Activated T-cell treated with anti-CD3 and anti-CD28 coated beads for 48 hours (primary cell): ENCODE measurements around the gene CEP170B.
A peak's percentile ranks its signal among the peaks of the same experiment; 100 is the strongest.
"Not testable (repeated sequence)": the region's sequence is repeated elsewhere in the genome, so short reads cannot be mapped to it uniquely, and the experiment has no call there.

Experiments
- DNase-seq: peaks from one replicate; pipeline ENCODE4 v3.0.0-alpha.2; 2020; ENCODE audit warnings: low read depth

CEP170B gene

DNA sequence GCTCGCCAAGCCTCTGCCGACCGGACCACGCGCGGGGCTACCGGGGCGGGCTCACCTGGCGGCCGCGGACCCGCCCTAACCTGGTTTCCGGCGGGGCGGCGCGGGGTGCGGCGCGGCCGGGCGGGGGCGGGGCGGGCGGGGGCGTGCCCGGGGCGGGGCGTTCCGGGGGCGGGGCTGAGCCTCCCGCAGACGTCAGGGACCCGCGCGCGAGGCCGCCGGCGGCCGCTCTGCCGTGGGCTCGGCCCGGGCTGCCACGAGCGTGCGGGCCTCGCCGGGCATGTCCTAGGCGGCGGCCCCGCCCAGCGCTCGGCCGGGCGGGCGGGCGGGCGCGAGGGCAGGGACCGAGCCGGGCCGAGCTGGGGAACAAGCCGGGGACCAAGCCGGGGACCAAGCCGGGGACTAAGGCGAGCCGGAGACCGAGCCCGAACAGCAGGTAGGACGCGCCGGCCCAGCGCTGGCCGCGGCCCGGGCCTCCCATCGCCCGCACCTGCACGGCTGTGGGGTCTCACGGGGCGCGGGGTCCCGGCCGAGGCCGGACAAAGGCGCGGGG is at the start of gene CEP170B:
Gene CEP170B, plus strand, starts transcription at position 188 of the 550 bp plus-strand sequence. CDS start 3,183 bp downstream, outside the sequence.
- peak; percentile 35 for DNase-seq

DNA sequence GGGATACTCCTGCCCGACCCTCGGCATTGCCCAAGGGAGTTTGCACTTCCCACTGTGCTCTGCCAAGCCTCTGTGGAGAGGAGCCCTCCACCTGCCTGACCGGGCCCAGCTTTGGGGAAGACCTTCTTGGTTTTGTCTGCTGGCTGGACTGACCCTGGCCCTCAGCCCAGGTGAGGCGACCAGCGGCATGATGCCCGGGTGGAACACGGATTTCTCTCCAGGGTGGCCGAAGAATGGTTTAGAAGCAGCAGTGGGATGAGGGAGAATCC is 48.5 kb upstream of the CEP170B start:
- no peak for DNase-seq

DNA sequence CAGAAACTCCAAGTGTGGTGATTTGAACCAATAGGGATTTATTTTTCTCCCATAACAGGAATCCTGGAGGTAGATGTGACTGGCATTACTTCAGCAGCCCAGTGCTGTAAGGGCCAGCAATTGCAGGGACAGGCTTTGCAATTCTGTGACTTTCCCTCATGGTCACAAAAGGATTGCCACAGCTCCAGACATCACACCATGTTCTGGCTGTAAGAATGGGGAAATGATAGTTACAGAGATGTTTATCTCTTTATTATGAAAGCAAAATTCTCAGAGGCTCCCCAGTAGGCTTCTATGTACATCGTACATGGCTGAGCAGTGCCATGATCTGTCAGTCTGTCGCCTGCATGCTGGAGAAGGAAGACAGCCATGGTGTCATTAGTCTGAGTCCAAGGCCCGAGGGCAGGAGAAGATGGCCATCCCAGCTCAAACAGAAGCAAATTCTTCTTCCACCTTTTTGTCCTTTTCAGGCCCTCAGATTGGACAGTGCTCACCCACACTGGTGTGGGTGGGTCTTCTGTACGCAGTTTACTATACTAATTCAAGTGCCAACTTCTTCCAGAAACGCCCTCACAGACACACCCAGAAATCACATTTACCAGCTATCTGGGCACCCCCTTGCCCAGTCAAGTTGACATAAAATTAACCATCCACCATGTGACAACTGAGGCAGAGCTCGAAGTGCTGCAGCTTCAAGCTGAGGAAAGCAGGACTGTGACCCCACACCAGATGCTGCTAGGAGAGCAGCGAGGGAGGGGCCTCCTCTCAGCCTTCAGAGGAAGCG is 46.9 kb upstream of the CEP170B start:
- no peak for DNase-seq

DNA sequence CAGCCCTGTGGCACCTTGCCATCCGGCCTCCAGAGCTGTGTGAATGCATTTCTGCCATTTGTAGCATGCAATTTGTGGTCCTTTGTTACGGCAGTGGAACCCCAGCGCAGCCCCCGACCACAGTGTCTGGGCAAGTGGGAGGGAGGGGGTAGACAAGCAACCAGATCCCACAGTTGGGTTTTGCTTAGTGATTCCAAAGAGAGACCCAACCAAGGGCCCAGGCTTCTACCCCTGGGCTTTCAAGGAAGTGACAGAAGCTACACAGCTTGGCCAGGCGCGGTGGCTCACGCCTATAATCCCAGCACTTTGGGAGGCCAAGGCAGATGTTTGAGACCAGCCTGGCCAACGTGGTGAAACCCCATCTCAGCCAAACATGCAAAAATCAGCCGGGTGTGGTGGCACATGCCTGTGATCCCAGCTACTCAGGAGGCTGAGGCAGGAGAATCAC is 46.3 kb upstream of the CEP170B start:
- no peak for DNase-seq

DNA sequence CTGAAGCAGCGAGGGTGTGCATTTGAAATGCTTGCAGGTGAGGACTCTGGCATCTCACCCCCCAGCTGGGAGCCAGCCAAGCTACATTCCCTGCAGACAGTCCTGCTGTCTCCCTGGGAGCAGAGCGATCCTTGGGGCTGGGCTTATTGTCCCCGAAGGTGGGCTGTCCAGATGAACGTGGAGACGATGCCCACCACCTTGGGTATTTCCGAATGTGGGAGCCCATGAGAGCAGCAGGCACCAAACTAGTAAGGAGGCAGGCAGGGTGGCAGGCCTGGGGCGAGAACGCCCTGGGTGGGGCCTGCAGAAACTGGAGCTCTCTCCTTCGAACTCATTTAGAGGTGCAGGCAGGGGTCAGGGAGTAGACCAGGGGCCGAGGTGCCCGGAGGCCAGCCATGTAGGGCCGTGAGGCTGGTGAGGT is 45.7 kb upstream of the CEP170B start:
- no peak for DNase-seq

DNA sequence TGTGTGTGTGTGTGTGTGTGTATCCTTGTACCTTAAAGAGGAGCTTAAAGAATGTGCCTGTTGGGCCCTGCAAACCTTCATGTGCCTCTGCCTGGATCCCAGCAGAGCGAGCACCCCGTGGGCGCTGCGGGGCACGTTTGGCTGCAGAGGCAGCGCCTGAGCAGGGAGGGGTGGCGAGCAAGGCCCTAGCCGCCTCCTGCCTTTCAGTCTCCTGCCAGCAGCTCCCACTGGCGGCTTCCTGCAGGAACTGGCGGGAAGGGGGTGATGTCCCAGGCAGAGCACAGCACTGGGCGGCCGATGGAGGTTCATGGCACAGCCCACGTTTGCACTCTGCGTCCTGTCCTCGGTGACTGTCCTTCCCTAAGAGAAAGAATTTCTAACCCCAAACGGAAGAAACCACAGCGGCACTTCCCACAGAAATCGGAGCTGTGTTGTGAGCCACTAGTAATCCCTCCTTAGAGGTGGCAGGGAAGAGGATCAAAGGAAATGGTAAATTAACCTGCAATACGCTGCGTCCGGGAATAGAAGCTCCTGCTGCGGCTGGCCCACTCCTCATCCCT is 44.3 kb upstream of the CEP170B start:
- no peak for DNase-seq

DNA sequence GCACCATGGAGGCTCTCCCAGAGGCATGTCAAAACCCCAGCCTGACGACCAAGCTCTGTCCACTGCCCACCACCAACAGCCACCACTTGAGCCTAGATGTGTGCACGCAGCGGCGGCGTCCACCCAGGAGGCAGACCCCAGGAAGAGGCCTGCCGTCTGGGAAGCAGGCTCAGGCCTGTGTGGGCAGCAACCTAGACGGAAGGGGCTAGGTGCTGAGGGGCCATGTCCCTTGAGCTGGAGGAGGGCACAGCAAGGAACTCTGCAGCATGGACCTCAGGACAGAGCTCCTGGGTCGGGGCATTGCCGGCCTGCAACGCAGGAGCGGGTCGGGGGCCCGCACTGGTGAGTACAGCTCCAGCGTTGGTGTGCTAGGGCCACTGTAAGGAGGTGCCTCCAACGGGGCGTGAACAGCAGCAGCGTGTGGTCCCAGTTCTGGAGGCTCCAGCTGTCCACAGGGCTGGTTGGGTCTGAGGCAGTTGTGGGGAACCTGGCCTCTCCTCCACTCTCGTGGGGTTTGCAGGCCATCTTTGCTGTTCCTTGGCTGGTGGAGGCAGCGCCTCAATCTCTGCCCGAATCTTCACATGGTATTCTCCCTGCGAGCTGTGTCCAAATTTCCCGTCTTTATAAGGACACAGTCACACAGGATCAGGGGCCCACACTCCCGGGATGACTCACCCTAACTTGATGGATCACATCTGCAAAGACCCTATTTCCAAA is 43.7 kb upstream of the CEP170B start:
- no peak for DNase-seq

DNA sequence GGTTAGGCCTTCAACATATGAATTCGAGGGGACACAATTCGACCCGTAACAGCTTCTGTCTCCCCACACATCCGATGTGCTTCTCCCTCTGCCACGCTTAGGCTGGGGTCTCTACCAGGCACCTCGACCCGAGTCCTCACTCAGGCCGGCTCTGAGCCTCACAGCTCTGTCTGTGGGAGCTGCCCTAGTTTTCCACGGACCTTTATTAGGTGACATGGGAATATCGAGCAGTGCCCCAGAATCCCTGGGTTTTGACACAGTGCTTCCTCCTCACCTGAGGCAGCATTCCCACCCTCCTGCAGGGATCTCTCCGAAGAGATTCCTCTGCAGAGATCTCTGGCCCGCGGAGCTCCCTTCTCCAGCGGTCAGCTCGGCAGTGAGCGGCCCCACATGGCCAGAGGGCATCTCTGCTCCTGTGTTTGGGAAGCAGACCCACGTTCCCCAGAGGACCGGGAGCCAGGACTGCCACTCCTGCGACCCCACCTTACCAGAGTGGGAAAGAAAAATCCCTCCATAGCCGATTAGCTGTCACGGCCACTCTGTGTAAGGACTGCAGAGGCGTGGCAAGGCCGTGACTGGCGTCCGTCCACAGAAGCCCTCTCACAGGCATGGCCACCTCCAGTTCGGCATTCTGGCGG is 43.0 kb upstream of the CEP170B start:
- DNase-seq = no peak

DNA sequence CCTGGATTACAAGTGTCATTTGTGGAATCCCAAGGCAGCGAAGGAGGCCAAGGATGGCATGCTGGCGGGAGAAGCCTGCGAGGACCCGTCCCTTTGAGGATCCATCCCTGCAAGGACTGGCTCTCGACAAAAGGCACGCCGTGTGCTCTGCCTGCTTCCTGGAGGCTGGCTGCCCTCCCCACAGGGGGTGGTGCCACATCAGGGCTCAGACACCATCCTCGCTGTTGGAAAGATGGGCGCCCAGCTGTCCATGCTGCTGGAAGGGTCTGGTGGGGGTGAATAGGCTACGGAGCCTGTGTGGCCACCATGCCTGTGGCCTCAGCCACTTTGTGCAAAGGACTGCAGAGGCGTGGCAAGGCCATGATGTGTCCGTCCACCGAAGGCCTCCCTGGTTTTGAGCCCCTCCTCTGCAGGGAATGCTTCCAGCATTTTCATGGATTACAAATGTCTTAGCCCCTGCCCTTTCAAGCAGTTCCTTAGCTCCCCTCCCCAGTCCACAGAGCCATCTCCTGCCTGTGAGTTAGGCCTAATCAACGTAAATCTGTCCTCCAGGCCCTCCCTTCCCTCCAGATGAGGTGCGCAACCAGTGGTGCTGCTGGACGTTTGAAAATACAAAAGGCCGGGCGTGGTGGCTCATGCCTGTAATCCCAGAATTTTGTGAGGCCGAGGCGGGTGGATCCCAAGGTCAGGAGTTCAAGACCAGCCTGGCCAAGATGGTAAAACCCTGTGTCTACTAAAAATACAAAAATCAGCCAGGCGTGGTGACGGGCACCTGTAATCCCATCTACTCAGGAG is 42.0 kb upstream of the CEP170B start:
- no peak for DNase-seq

DNA sequence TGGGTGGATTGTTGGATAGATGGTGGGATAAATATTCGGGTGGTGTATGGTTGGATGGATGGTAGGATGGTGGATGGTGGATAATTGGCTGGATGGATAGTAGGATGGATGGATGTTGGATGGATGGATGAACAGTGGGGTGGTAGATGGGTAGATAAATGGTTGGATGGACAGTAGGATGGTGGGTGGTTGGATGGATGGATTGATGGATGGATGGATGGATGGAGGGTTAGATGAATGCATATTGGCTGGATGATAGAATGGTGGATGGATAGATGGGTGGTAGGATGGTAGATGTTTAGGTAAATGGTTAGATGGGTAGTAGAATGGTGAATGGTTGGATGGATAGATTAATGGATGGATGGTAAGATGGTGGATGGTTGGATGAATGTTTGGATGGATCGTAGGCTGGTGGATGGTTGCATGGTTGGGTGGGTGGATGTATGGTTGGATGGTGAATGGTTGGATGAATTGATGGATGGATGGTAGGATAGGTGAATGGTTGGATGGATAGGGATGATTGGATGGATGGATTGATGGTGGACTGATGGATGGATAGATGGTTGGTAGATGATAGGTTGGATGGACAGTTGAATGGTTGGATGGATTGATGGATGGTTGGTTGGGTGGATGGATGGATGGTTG is 40.6 kb upstream of the CEP170B start:
- no peak for DNase-seq

DNA sequence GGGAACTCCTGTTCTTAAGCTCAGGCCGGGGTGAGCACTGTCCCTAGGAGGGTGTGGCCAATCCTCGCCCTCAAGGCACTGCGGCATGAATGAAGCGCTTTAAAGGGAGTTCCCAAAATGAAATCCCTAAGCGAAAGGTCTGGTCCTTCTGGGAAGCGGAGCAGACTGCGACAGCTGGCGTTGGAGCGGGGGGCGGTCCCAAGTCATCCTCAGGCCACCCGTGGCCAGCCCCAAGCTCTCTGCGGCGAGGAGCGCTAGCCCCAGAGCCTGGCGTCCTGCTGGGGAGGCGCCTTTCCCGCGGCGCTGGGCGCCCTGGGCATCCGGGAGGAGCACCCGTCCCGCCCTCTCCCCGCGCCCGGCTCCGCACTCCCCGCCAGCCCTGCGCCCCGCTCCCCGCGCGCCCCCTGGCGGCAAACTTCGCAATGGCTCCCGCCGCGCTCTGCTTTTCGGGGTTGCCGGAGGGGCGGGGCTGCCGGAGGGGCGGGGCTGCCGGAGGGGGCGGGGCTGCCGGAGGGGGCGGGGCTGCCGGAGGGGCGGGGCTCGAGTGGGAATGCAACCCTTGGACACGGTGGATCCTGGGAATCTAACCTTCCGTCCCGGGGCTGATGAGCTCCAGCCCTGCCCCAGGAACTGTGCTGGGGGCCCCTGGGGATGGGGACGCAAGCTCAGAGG is 38.7 kb upstream of the CEP170B start:
- DNase-seq = peak; percentile 92

DNA sequence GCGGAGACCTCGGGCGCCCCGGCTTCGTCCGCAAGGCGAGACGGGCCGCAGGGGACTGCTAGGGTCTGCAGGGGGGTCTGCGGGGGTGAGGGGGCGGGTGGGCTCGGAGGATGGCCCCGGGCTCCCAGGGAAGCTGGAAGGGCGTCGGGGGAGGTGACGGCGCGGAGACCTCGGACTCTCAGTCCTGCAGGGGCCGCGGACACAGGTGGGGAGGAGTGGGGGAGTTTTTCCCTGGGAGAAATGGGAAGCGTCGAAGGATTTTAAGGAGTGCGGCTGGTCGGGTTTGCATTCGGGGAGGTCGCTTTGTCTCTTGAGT is 38.2 kb upstream of the CEP170B start:
- no peak for DNase-seq

DNA sequence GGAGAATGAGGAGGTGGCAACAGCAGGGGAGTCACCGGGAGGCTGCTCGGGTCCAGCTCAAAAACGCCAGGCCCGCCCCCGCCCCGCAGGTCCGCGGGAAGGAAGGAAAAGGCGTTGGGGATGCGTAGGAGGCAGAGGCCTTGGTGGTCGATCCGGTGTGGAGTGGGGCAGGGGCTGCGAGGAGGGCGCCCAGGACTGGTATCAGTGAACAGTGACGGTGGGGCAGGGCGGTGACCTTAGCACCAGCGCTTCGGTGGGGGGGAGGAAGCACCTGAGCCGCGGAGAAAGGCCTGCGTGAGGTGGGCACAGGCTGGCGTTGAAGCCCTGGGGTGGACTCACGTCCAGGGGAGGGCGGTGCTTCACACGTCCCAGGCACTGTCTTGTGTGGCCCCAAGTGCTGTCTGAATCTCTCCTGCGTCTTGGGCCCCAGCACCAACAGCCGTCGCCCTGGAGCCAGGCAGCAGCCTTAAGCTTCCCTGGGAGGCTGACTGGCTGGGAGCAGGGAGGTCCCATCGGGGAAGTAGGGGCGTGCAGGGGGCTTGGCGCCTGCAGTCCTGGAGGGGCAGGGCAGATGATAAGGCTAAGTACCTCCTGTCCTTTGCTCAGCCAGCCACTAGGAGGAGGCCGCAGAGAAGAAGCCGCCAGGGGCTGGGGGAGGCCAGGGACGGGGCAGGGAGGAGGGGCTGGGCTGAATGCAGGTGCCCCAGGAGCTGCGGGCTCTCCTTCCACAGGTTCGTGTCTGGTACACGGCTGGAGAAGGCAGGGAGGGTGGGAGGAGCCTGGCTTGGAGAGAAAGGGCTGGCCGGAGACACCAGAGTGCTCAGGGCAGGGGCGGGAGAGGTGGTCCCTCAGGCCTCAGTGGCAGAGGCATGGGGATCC is 37.7 kb upstream of the CEP170B start:
- peak; percentile 44 for DNase-seq

DNA sequence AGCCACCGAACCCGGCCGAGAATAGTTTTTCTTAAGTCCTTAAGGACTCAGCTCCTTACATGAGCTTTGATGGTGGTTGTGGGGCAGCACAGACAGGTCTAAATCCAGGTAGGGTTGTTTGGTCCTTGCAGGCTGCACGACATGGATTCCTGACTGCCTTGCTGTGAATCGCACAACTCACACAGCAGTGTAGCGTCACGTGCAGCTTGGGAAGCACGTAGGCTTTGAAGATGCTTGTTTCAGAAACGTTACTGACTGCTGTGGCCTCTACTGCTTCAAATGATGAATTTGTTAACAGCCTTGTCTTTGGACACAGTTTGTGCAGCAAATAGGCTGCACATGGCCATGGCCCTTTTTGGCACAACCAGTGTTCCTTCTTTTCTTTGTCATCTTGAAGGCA is 34.3 kb upstream of the CEP170B start:
- no peak for DNase-seq

DNA sequence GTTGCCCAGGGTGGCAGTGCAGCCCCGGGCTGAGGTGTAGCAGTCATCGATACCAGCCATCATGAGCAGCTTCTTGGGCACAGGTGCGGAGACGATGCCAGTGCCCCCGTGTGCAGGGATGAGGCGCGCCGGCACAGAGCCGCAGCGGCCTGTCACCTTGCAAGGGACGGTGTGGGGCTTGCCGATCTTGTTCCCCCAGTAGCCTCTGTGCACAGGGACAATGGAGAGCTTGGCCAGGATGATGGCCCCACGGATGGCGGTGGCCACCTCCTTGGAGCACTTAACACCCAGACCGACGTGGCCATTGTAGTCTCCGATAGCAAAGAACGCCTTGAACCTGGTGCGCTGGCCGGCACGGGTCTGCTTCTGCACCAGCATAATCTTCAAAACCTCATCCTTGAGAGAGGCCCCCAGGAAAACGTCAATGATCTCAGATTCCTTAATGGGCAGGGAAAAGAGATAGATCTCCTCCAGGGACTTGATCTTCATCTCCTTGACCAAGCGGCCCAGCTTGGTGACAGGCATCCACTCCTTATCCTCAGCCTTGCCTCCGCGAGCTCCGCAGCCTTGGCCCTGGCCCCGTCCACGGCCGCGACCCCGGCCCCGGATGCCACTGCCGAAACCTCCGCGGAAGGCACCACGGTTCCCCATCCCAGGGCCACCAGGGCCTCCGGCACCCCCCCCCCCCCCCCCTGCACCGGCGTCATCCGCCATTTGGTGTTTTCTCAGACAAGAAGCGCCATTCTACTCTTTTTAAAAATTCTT is 28.7 kb upstream of the CEP170B start:
- DNase-seq = not testable (repeated sequence)

DNA sequence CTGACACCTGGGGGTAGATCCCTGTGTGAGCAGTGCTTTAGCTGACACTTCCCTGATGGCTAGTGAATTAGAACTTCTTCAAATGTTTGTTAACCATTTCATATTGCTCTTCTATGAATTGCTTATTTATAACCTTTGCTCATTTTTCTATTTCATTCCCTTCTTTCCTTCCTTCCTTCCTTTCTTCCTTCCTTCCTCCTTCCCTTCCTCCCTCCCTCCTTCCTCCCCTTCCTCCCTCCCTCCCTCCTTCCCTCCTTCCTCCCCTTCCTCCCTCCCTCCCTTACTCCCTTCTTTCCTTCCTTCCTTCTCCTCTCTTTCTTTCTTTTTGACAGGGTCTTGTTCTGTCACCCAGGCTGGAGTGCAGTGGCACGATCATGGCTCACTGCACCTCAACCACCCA is 23.3 kb upstream of the CEP170B start:
- no peak for DNase-seq

DNA sequence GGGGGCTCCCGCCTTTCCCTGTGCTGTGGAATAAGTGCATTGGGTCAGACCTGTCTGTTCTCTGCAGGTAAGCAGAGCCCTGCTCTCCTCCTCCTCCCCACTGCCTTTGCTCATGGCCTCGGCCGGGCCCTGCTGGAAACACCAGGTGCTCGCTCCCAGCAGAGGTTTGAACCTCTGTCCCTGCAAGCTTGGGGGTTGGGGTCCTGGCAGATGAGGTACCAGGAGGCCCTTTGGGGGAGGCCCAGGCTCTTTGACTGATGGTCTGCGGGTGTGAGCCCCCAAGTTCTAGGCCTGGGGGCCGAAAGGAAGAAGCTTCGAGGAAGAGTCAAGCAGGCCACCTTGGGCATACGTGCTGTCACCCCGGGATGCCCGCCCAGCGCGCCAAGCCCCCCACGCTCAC is 22.1 kb upstream of the CEP170B start:
- DNase-seq = no peak

DNA sequence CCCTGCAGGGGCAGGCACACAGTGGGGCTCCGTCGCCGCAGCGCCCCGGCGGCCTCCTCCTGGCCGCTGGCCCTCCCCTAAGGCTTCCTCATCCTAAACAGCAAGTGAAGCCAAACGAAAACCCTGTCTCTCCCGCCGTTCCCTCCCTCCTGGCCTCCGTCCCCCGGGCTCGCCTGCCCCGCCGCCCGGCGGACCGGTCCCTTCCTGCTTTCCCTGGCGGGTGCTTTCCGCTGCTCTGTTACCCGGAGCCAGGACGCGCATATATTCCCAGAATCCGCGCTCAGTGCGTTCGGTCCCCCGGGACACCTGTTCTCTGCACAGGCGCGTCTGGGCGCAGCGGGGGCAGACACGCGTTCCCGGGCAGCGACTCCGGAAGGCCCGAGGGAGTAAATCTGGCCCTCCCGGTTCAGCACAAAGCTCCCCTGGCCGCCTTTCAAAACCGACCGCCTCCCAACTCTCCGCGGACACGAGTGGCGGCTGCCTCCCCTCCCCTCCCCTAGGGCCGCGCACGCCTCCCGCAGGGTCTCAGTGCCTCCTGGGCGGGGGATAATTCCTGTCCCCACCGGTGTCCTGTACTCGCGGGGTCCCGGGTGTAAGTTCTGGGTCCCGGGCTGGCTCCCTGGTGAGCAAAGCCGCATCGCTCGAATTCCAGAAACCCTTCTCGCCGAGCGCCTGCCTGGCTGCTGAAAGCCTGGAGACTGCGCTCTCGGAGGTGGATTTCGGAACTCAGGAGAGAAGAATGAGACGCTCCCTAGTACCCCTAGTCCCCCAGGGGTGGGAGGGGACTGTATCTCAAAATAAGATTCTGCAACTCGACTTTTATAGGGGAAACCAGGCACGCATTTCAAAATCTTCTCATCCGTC is 21.4 kb upstream of the CEP170B start:
- DNase-seq = no peak
